K562 (cell line): Measurements from ENCODE around the gene RAB5B.

Source experiments
- BDP1 ChIP-seq: IDR thresholded peaks from 3 replicates; pipeline ENCODE4 v1.6.1; 2011; ENCODE audit not compliant: insufficient read length, insufficient read depth
- BRF1 ChIP-seq: IDR thresholded peaks from 3 replicates; pipeline ENCODE4 v1.6.1; 2011; ENCODE audit warnings: borderline replicate concordance, mild to moderate bottlenecking; ENCODE audit not compliant: insufficient read length; ENCODE audit errors: extremely low read depth
- EZH2 ChIP-seq: IDR thresholded peaks from 2 replicates; pipeline ENCODE4 v1.6.1; 2012; ENCODE audit warnings: low read depth, mild to moderate bottlenecking, inconsistent platforms, low read length, borderline replicate concordance
- SMARCC2 ChIP-seq: fragments of 450-650 bp; IDR thresholded peaks from 2 replicates; pipeline ENCODE4 v1.6.1; 2017; ENCODE audit warnings: antibody characterized with exemption, moderate library complexity, mild to moderate bottlenecking, low read depth
- TF ChIP-seq, protein P1 (sequence below): fragments of 150-350 bp; conservative IDR thresholded peaks from 2 replicates; pipeline ENCODE4 v1.6.1; 2014; ENCODE audit warnings: low read length
- TF ChIP-seq, protein P2 (sequence below): sonication (generic); formaldehyde crosslinking; IDR thresholded peaks from 2 replicates; pipeline ENCODE4 v1.8.0; 2022; ENCODE audit warnings: missing genetic modification reagents, mild to moderate bottlenecking, borderline replicate concordance
- TF ChIP-seq, protein P3 (sequence below): conservative IDR thresholded peaks from 2 replicates; pipeline ENCODE4 v1.6.1; 2011; ENCODE audit warnings: low read depth, mild to moderate bottlenecking, low read length; ENCODE audit not compliant: control insufficient read depth
- TF ChIP-seq, protein P4 (sequence below), 2 experiments: IDR thresholded peaks; 2 replicates each; pipeline ENCODE4 v1.6.1; 2012; ENCODE audit warnings: improper control_type of control experiment in 2 of 2, low read depth in 2 of 2, low read length in 2 of 2, borderline replicate concordance in 1 of 2

DNA sequence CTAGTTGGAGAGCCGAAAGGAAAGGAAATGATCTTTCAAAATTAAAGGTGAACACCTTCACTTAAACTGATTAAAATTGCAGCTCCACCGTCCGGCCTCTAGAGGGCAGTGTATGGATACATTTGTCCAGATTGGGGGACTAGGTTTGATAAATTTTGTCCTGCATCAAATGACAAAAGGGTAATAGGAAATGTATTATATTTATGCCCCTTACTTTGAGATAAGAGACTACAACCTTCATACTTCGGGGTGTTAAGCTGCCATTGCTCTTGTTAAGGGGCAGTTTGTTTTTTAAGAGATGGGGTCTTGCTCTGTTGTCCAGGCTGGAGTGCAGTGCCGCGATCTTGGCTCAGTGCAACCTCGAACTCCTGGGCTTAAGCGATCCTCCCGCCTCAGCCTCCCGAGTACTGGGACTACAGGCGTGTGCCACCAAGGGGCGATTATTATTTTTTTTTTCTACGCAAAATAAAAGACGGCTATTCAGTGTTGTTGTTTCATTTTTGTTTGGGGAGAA, 22.4 kb downstream of the RAB5B start:
- TF ChIP-seq EZH2 (no peak), BDP1 (no peak), SMARCC2 (peak; percentile 67; the same call in 1 of the 2 replicates), BRF1 (no peak)
- TF ChIP-seq, protein P1, sequence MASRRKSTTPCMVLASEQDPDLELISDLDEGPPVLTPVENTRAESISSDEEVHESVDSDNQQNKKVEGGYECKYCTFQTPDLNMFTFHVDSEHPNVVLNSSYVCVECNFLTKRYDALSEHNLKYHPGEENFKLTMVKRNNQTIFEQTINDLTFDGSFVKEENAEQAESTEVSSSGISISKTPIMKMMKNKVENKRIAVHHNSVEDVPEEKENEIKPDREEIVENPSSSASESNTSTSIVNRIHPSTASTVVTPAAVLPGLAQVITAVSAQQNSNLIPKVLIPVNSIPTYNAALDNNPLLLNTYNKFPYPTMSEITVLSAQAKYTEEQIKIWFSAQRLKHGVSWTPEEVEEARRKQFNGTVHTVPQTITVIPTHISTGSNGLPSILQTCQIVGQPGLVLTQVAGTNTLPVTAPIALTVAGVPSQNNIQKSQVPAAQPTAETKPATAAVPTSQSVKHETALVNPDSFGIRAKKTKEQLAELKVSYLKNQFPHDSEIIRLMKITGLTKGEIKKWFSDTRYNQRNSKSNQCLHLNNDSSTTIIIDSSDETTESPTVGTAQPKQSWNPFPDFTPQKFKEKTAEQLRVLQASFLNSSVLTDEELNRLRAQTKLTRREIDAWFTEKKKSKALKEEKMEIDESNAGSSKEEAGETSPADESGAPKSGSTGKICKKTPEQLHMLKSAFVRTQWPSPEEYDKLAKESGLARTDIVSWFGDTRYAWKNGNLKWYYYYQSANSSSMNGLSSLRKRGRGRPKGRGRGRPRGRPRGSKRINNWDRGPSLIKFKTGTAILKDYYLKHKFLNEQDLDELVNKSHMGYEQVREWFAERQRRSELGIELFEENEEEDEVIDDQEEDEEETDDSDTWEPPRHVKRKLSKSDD, result no peak
- TF ChIP-seq, protein P2, sequence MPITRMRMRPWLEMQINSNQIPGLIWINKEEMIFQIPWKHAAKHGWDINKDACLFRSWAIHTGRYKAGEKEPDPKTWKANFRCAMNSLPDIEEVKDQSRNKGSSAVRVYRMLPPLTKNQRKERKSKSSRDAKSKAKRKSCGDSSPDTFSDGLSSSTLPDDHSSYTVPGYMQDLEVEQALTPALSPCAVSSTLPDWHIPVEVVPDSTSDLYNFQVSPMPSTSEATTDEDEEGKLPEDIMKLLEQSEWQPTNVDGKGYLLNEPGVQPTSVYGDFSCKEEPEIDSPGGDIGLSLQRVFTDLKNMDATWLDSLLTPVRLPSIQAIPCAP (CRISPR knock-in tag), result no peak
- TF ChIP-seq, protein P3, sequence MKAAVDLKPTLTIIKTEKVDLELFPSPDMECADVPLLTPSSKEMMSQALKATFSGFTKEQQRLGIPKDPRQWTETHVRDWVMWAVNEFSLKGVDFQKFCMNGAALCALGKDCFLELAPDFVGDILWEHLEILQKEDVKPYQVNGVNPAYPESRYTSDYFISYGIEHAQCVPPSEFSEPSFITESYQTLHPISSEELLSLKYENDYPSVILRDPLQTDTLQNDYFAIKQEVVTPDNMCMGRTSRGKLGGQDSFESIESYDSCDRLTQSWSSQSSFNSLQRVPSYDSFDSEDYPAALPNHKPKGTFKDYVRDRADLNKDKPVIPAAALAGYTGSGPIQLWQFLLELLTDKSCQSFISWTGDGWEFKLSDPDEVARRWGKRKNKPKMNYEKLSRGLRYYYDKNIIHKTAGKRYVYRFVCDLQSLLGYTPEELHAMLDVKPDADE, result no peak
- TF ChIP-seq, protein P4, sequence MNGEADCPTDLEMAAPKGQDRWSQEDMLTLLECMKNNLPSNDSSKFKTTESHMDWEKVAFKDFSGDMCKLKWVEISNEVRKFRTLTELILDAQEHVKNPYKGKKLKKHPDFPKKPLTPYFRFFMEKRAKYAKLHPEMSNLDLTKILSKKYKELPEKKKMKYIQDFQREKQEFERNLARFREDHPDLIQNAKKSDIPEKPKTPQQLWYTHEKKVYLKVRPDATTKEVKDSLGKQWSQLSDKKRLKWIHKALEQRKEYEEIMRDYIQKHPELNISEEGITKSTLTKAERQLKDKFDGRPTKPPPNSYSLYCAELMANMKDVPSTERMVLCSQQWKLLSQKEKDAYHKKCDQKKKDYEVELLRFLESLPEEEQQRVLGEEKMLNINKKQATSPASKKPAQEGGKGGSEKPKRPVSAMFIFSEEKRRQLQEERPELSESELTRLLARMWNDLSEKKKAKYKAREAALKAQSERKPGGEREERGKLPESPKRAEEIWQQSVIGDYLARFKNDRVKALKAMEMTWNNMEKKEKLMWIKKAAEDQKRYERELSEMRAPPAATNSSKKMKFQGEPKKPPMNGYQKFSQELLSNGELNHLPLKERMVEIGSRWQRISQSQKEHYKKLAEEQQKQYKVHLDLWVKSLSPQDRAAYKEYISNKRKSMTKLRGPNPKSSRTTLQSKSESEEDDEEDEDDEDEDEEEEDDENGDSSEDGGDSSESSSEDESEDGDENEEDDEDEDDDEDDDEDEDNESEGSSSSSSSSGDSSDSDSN (IDR thresholded peaks at IDR 0.05; ENCODE audit: borderline replicate concordance in 1 of 2, low read depth in 2 of 2, low read length in 2 of 2), result no peak
